Testis (tissue), 3 donors: Measurements from ENCODE around the gene KLHL14. TPM values are rescaled to one million over a fixed set of nuclear protein-coding genes. Genes with fewer than 3 reads are reported as not detected.

ENCODE experiments used
- DNase-seq: peaks from one replicate; pipeline ENCODE4 v3.0.0-alpha.2; 2019
- H3K27ac ChIP-seq, 2 donors: fragments of 200-600 bp; sonication (generic); one replicate each; pipeline ENCODE4 v1.5.1; 2019
- H3K27me3 ChIP-seq: fragments of 200-600 bp; sonication (generic); one replicate; pipeline ENCODE4 v1.5.1; 2019
- H3K36me3 ChIP-seq: fragments of 200-600 bp; sonication (generic); one replicate; pipeline ENCODE4 v1.5.1; 2017; ENCODE audit warnings: low read depth; ENCODE audit errors: missing control alignments
- H3K4me1 ChIP-seq: fragments of 200-600 bp; sonication (generic); one replicate; pipeline ENCODE4 v1.5.1; 2019
- H3K4me3 ChIP-seq, 2 donors: fragments of 200-600 bp; sonication (generic); one replicate each; pipeline ENCODE4 v1.5.1; 2017 to 2019
- H3K9me3 ChIP-seq: fragments of 200-600 bp; sonication (generic); one replicate; pipeline ENCODE4 v1.5.1; 2017
- POLR2A ChIP-seq: fragments of 450-650 bp; IDR thresholded peaks from one replicate; pipeline ENCODE4 v1.6.1; 2017; ENCODE audit warnings: antibody characterized with exemption, mild to moderate bottlenecking, moderate library complexity
- WGBS, 2 donors: methylation state at CpG; one replicate each; pipeline ENCODE4 v1.1.5; 2018; 5-methylcytosine and 5-hydroxymethylcytosine counted together
- intact Hi-C: fragments of 100-400 bp; cut with DNase I; formaldehyde crosslinking; loops from one replicate; pipeline ENCODE4 v1.15.1; 2023; ENCODE audit warnings: low total_unique reads
- polyA plus RNA-seq: library from polyadenylated mRNA; stranded (reverse); fragments of 350-450 nt; fragmentation: Illumina TruSeq; extraction: RNeasy Lipid Tissue Mini Kit (QIAGEN cat#74804); gene quantifications from one replicate; pipeline ENCODE4 v1.2.3, GENCODE V29; 2014; ENCODE audit warnings: low read depth, low replicate concordance; ENCODE audit not compliant: insufficient read depth
- total RNA-seq, 2 donors: library from RNA; depleted of rRNA; stranded (reverse); fragments of >200 nt; gene quantifications; one replicate each; pipeline ENCODE4 v1.2.3, GENCODE V29; 2016
- TF ChIP-seq, protein P1 (sequence below), 3 experiments: fragments of 450-650 bp in 2 of 3; fragments of 200-600 bp in 1 of 3; sonication (generic) in 1 of 3; IDR thresholded peaks; one replicate each; pipeline ENCODE4 v1.5.1; 2016 to 2019; ENCODE audit warnings: antibody characterized with exemption in 3 of 3, mild to moderate bottlenecking in 2 of 3, moderate library complexity in 1 of 3

Gene KLHL14
- total and polyA plus RNA-seq, 3 donors from 2014 or later = 2.0 to 3.3 (median 2.7) TPM

DNA sequence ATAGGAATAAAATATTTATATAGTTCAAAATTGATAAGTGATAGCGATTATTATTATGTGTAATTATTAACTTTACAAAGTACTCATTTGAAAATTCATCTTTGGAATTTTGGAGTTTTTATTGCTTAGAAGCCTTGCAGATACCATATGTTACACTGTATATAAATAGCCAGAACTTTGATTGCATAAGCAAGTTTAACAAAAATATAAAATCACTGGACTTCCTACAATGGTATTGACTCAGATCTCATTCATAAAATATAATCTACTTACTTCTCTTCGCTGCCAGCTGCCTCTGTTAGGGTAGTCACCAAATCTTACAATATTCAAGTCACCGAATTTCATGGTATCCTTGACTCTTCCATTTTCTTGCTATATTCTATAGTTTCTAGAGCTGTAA is 22.5 kb downstream of the KLHL14 start:
- DNase-seq = no peak
- Histone ChIP-seq H3K4me1 (no peaks in the 10 kb centered on the region), H3K4me3 (no peak overlapping the region), H3K27ac (no peak overlapping the region), H3K36me3 (no peaks in the 10 kb centered on the region), H3K9me3 (no peaks in the 10 kb centered on the region), H3K27me3 (no peaks in the 10 kb centered on the region)
- 91 to 95% methylated on average over 3 of the region's 3 CpGs for WGBS, 2 donors
- TF ChIP-seq, protein P1, sequence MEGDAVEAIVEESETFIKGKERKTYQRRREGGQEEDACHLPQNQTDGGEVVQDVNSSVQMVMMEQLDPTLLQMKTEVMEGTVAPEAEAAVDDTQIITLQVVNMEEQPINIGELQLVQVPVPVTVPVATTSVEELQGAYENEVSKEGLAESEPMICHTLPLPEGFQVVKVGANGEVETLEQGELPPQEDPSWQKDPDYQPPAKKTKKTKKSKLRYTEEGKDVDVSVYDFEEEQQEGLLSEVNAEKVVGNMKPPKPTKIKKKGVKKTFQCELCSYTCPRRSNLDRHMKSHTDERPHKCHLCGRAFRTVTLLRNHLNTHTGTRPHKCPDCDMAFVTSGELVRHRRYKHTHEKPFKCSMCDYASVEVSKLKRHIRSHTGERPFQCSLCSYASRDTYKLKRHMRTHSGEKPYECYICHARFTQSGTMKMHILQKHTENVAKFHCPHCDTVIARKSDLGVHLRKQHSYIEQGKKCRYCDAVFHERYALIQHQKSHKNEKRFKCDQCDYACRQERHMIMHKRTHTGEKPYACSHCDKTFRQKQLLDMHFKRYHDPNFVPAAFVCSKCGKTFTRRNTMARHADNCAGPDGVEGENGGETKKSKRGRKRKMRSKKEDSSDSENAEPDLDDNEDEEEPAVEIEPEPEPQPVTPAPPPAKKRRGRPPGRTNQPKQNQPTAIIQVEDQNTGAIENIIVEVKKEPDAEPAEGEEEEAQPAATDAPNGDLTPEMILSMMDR (IDR thresholded peaks at IDR 0.05) = no peak
- TF ChIP-seq POLR2A = no peak
- intact Hi-C loops = no loop called here

DNA sequence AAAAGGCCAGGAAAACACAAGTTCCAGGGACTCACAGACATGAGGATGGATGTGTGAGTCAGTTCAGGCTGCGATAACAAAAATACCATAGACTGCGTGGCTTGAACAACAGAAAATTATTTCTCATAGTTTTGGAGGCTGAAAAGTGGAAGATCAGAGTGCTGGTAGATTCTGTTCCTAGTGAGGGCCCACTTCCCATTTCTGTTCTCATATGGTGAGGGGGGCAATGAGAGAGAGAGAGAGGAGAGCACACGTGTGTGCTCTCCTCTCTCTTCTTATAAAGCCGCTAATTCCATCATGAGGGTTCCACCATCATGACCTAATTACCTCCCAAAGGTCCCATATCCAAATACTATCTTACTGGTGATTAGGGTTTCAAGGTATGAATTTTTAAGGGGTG is 23.0 kb downstream of the KLHL14 start:
- intact Hi-C loops = no loop called here
- Histone ChIP-seq H3K4me1 (no peaks in the 10 kb centered on the region), H3K27me3 (no peaks in the 10 kb centered on the region), H3K9me3 (no peaks in the 10 kb centered on the region), H3K4me3 (no peak overlapping the region), H3K27ac (no peak overlapping the region), H3K36me3 (no peaks in the 10 kb centered on the region)
- TF ChIP-seq, protein P1 (IDR thresholded peaks at IDR 0.05) = no peak
- TF ChIP-seq POLR2A = no peak
- no peak for DNase-seq
- 82 to 95% methylated on average over 4 of the region's 4 CpGs for WGBS, 2 donors

DNA sequence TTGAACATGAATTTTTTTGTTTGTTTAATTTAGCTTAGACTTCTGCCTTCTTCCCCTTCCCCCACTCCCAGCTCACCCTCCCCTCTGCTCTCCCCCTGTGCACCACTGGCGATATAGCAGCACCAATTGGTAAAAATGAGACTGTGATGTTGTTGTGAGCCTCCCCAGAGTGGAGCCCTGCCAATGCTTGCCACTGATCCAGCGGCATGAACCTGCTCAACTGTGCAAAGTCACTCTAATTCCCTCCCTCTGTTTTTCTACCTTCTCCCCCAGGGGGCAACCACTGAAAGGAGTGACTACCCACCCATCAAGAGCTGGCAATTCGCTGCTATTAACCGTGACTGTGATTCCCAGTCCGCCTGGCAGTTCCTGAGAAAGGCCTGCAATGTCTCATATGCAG is 30.2 kb downstream of the KLHL14 start:
- Histone ChIP-seq H3K27me3 (no peaks in the 10 kb centered on the region), H3K27ac (no peak overlapping the region), H3K4me1 (no peaks in the 10 kb centered on the region), H3K36me3 (no peaks in the 10 kb centered on the region), H3K4me3 (no peak overlapping the region), H3K9me3 (no peaks in the 10 kb centered on the region)
- intact Hi-C loops = no loop called here
- no peak for DNase-seq
- TF ChIP-seq, protein P1 (IDR thresholded peaks at IDR 0.05) = no peak
- no peak for TF ChIP-seq POLR2A
- WGBS, 2 donors = 73 to 79% methylated on average over 5 of the region's 5 CpGs

DNA sequence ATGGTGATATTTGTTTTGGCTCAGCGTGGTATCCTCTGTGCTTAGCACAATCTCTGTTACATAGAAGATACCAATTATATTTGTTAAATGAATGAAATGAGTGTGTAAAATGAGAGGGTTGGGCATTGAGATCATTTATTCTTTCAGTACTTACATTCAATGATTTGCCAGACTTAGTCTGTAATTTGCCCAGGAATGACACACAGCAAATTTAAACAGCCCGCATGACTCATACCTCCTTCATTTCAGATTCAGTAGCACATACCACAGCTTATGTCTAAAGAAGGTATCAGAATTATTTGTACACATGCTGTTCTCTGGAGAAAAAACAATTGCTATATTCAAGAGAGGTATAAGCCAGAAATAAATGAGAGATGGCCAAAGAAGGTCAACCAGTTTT is 37.0 kb downstream of the KLHL14 start:
- Histone ChIP-seq H3K27me3 (no peaks in the 10 kb centered on the region), H3K4me1 (no peaks in the 10 kb centered on the region), H3K4me3 (no peak overlapping the region), H3K27ac (no peak overlapping the region), H3K9me3 (no peaks in the 10 kb centered on the region), H3K36me3 (no peaks in the 10 kb centered on the region)
- no peak for DNase-seq
- WGBS, 2 donors = 93 to 94% methylated on average over 2 of the region's 2 CpGs
- no peak for TF ChIP-seq POLR2A
- TF ChIP-seq, protein P1 (IDR thresholded peaks at IDR 0.05) = no peak
- intact Hi-C loops = no loop called here

DNA sequence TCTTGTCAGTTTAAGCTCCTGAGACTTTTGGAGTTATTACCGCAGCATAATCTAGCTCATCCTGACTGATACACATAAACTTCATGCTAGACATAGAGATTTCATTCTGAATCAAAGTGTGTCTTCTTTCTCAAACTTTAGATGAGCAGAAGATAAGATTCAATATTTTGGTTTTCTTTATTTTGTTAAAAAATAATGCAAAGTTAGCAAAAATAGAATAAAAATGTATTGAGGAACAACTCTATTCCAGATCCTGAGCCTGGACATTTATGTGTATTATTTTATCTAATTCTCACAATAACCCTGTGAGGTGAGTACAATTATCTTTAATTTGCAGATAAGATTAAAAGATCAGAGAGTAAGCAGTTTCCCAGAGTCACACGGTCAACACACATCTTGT is 38.4 kb downstream of the KLHL14 start:
- Histone ChIP-seq H3K4me3 (no peak overlapping the region), H3K27me3 (no peaks in the 10 kb centered on the region), H3K36me3 (no peaks in the 10 kb centered on the region), H3K4me1 (no peaks in the 10 kb centered on the region), H3K9me3 (no peaks in the 10 kb centered on the region), H3K27ac (no peak overlapping the region)
- WGBS, 2 donors = 96 to 99% methylated on average over 2 of the region's 2 CpGs
- TF ChIP-seq, protein P1 (IDR thresholded peaks at IDR 0.05) = no peak
- no peak for TF ChIP-seq POLR2A
- DNase-seq = no peak
- intact Hi-C loops = no loop called here
